CD1c-positive myeloid dendritic cell (primary cell): ENCODE measurements around the gene CSNK2A1.
"Not testable (repeated sequence)": the region's sequence is repeated elsewhere in the genome, so short reads cannot be mapped to it uniquely, and the experiment has no call there.

Experiments used
- DNase-seq: peaks from one replicate; pipeline ENCODE4 v3.0.0-alpha.2; 2016; ENCODE audit errors: extremely low spot score

The CSNK2A1 gene

DNA sequence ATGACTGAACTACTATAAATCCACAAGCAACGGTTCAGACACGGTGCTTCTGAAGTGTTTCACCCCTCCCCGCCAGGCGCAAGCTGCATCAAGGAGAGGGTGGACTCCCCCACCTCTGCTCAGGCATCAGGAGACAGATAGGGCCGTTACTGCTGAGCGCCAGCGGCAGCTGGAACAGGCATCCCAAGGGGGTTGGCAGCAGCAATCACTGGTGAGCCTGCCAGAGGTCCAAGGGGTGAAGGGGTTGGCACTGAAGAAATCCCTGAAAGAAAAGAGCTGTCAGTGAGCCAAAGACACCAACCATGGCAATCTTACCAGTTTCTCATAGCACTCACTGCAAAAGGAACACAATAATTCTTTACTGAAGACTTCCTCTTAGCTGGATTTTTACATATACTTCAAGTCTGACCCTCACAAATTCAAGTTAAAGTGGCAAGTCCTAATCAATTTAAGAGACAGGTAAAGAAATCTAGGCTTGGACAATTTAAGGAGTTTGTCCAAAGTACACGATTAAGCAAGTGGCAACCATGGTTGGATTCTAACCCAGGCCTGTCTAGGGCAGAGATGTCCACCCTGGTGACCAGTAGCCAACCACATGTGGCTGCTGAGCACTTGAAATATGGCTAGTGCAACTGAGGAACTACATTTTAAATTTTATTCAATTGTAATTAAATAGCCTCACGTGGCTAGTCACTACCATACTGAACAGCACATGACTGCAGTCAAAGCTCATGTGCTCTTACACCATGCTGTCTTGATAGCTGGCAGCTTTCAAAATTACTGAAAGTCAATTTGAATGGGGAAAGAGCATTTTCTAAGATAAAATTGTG, 59.6 kb downstream of the CSNK2A1 start:
- DNase-seq, result no peak

DNA sequence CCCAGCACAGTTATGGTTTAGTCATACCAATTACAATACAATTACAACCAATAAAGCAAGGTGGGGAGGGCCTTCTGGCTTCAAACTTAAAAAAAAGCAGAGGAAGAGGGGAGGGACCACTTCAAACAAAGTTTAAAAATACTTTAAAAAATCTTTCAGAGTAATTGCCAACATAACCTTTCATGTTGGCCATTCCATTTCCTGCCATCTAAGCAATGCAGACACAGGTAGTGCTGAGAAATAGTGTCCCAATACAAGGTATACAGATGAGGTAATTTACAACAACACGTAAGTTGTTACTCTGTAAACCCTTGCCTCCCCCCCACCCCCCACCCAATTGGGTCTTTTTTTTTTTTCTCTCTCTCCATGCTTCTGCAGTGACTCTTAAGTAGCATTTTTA, 62.4 kb downstream of the CSNK2A1 start:
- DNase-seq, result no peak

DNA sequence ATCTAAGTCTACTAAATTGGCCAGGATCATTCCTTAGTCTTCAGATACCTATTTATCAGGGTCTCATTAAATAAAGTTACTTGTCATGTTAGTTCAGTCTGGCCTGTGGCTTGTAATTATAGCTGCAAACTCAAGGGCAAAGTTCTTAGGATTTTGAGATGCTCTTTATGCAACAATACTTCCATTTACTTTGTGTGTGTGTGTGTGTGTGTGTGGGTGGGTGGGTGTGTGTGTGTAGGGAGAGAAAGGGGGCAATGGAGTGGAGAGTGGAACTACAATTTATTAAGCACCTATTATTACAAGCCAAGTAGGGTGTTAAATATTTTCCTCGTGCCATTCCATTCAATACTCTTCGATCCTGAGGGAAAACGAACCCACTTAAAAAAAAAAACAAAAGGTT, 63.5 kb downstream of the CSNK2A1 start:
- DNase-seq, result no peak

DNA sequence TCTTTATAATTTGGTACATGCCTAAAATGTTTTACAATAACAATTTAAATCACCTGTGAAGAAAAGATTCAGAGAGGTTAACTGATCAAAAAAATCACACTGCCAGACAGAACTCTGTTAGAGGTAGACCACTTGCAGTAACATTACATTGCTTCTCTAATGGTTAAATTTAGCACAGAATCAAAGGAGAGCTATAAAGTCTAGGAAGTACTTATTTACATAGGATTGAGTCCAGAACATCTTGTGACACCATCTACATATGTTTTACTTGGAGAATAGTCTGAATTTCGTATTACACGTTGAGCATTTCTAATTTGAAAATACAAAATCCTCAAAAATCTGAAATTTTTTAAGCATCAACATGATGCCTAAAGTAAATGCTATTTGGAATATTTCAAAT, 64.1 kb downstream of the CSNK2A1 start:
- DNase-seq, result no peak

DNA sequence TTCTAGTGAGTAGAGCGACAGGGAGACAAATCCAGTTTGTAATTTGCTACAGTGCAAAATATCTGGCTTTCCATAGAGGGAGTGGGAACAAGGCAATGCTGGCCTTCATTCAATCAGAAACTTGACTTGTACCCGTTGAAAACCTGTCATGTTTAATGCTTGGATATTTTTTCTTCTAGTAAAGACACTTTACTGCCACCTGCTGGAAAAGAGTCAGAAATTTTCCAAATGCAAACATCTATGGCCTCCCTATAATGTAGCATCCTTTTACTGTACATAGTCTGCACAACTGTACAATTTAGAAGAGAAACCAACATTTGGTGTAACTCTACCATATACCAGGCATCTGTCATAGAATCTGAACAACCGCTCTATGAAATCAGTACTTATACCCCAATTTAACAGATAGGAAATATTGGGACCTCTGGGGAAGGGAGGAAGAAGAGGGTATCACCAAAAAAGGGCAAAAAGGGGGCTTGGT, 64.6 kb downstream of the CSNK2A1 start:
- peak; percentile 77 for DNase-seq

DNA sequence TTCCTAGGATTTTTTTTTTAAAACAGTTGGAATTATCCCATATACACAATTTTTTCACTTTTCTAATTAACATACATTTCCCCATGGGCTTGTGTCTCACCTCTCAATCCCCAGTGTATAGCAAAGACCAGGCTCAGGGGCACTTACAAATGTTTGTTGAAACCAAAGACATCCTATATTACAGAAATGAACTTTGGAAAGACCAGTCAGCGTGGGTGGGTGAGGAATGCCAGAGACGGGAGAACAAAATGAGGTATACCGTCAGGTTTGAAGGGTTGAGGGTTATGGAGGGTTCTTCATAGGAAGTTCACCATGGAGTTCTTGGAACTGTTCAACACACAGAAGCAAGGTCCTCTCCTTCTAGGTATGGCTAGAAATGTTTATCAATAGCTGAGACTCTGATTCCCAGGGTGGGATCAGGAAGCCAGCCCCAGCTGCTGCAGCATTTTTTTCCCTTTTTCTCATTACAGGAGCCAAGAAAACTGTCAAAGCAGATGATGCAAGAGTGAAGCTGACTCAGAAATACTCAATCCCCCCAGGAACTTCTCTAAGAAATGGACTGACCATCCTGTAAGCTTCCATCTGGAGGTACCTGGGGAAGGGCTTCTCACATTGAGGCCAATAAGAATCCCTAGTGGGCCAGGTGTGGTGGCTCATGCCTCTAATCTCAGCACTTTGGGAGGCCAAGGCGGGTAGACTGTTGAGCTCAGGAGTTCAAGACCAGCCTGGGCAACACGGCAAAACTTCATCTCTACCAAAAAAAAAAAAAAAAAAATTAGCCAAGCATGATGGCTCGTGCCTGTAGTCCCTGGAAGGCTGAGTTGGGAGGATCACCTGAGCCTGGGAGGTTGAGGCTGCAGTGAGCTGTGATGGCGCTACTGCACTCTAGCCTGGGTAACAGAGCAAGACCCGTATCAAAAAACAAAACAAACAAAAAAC, 65.3 kb downstream of the CSNK2A1 start:
- no peak for DNase-seq

DNA sequence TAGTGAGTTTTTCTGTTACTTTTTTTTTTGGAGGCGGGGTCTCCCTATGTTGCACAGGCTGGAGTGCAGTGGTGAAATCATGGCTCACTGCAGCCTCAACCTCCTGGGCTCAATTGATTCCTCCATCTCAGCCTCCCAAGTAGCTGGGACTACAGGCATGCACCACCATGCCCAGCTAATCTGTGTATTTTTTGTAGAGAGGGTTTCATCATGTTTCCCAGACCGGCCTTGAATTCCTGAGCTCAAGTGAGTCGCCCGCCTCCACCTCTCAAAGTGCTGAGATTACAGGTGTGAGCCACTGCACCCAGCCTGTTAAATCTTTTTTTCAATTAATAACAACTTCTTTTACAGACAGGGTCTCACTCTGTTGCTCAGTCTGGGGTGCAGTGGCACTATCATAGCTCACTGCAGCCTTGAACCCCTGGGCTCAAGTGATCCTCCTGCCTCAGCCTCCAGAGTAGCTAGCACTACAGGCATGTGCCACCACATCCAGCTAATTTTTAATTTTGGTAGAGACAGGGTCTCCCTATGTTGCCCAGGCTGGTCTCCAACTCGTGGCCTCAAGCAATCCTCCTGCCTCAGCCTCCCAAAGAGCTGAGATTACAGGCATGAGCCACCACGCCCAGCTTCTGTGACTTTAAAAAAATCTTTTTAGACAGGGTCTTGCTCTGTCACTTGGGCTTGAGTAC, 66.9 kb downstream of the CSNK2A1 start:
- DNase-seq, result not testable (repeated sequence)

DNA sequence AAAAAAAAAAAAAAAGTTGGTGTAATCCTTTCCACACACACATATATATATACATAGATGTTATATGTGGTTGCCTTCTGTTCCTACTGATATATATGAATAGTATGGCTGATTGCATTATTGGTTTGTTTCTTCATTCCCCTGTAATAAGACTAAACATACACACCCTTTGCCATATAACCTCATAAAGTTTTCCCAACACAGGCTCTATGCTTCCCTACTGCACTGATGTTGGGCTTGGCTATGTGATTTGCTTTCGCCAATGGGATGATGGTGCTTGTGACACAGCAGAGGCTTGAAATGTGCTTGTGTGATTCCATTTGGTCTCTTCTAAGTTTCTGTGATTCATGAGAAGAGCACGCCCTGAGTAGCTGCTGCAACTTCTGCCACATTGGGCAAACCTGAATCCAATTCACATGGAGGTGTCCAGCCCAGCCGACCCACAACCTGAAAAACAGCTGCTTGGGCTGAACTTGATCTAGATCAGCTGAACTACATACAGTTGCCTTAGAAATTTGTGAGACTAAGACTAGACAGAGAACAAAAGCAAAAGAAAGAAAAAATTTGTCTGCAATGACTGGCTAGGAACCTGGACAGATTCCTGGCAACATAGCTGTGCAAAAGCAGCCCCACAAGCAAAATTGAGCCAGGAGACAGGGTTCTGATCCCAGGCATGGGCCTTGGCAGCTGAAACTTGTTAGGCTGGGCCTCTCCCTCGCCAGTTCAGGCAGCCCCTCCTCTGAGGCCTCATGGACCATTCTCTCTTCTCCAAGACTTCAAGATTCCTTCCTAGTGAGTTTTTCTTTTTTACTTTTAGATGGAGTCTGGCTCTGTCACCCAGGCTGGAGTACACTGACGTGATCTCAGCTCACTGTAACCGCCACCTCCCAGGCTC, 67.9 kb downstream of the CSNK2A1 start:
- no peak for DNase-seq

DNA sequence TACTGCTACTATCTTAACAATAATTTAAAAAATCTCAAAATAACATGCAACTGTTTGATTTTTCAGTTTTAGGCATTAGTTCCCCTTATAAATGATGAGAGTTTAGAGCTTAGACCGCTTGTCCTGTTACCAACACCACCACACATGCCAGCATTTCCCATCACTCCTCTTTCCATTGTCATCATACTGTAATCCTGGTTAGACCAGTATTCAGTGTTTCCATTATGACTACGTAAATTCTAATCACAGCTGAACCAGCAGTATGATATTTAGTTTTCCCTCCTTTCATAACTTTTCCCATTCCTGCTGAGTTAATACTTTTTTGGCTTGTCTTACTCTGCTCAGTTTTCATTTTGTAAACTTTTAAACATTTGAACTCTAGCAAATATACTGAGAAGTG, 69.0 kb downstream of the CSNK2A1 start:
- no peak for DNase-seq

DNA sequence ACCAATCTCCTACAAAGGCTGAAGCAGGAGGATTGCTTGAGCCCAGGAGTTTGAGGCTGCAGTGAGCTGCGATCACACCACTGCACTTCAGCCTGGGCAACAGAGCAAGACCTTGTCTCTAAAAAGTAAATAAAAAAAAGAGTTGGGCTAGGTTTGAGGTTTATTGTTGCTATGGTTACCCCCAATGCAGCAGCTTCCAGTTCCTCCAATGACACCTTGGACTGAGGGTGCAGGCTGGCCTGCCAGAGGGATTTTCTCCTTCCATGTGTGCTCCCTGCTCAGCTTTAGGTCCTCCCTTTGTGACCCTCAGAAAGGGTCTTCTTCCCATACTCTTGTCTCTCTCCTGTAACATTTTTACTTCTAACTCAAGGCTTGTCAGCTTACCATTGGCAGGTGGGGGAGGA, 70.7 kb downstream of the CSNK2A1 start:
- DNase-seq, result no peak

DNA sequence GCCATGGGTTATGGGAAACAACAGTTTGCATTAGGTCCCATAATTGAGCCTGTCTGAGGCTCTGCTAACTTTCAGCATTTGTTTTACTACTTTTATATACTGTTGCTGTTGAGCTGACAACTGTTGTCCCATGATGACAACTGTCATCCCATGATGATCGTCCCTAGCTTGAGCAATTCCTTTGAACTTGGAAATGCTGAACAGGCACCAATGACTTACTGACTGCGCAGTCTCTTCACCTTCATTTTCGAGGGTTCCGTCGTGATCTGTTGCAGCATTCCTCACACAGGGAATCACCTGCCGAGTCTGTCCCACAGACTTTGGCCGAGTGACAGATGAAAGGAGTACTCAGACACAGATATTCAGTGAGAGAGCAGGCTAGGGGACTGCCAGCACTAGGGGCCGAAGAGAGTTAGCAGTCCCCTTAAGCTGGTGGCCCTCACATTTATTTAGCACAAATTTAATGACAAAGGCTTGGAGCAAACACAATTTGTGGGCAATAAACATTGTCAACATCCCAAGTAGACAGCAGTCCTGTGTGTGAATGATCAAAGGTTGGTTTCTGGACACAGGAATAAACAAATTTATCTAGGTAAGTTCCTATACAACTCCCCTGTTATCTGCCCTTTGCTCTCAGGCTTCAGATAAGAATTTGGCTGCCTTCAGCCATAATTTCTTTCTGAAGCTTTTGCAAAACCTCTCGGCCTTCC, 71.3 kb downstream of the CSNK2A1 start:
- no peak for DNase-seq

DNA sequence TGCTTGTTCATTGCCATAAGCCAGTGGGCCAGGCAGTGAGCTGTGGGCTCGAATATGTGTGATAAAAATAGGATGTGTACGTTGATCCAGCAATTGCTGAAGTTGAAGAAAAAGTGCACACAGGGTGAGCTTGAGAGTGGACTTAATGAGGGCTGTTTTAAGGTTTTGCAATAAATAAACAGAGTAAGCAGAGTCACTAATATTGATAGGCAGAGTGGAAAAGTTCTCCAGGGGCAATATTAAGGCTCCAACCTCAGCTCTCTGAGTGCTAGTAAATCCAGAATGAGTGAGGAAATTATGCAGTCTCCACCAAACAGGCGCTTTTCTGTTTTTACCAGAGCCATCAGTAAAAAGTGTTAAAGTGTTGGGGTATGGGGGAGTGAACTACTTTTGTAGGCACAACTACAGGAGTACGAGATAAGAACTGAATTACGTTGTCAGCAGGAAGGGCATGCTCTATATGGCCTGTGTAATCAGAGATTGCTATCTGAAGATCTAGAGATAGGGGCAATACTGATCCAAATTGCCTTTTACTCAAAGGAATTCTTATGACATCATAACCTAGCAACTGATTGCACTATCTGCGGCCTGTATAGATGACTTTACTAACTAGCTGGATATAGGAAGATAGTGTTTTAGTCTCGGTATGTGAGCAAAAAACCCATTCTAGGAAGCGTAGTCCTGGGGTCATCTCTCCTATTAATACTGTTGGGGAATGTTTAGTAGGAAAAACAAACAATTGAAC, 73.7 kb downstream of the CSNK2A1 start:
- no peak for DNase-seq

DNA sequence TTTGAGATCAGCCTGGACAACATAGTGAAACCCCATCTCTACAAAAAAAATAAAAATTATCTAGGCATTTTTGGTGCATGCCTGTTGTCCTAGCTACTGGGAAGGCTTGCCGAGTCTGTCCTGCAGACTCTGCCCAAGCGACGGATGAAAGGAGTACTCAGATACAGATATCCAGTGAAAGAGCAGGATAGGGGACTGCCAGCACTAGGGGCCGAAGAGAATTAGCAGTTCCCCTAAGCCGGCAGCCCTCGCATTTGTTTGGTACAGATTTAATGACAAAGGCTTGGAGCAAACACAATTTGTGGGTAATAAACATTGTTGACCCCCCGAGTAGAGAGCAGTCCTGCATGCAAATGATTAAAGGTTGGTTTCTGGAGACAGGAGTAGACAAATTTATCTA, 75.8 kb downstream of the CSNK2A1 start:
- DNase-seq, result no peak

DNA sequence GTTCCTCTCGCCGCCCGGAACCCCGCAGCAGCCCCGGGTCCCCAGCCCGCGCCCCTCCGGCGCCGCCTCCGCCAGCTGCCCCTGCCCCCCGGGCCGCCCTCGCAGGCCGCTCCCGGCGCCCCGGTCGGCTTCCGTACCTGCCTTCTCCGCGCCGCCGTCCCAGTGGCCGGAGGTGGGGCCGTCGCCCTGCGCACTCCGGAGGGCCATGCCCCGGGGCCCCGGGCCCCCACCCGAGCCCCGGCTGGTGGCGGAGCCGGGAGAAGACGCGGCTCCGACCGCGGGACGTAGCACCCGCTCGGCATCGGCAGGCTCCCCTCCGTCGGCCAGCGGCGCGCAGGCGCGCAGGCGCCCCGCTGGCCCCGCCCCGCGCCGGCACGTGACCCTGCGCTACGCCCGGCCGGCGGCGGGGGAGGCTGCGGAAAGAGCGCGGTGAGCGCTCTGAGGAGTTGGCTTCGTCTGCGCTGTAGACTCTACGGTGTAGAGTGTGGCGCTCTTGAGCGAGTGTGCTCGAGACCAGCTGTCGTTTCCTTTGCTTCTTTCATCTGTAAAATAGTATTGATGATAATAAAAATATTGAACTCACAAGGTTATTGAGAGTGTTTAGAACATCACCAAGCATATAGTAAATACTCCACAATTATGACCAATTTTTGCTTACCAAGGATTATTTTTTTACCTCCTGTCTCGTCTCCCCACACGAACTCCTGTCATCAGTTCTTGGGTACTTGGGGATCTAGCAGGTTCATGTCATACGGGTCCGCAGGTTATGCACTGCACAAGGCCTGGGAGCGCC, 81.2 kb downstream of the CSNK2A1 start, which contains the start of gene TBC1D20:
Gene TBC1D20, minus strand, starts transcription at position 335 of the 793 bp plus-strand sequence. Its CDS starts 128 bp downstream, at position 207.
- peak; percentile 94 for DNase-seq

DNA sequence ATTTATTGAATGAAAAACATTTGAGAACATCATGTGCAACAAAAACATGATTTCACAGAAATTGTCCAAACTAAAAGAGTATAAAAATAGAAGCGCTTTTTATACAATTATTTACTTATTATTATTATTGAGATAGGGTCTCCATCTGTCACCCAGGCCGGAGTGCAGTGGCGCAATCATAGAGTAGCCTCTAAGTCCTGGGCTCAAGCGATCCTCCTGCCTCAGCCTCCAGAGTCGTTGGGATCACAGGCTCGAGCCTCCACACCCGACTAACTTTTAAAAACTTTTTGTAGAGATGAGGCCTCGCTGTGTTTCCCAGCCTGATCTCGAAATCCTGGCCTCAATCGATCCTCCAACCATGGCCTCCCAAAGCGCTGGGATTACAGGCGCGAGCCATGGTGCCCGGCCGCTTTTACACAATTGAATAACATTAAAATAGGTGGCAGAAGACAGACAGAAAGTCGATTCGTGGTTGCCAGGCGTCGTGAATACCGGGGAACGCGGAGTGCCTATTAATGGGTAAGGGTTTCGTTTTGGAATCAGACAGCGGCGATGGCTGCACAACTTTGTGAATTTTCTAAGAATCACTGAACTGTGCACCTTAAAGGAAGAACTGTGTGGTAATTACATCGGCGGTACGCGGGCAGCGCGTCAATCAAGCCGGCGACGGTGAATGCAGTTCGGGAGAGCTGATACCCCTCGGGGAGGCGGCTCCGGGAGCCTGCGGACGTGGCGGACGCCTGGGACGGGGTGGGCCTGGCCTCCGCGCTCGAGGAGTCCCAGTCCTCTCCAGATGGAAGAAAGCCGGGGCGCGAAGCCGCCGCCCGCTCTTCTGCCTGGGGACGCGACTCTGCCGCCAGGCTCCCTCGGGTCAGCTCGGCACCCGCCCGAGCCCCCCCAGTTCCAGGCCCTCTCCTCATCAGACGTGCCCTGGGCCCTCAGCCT, 82.1 kb downstream of the CSNK2A1 start:
- DNase-seq, result peak; percentile 26

DNA sequence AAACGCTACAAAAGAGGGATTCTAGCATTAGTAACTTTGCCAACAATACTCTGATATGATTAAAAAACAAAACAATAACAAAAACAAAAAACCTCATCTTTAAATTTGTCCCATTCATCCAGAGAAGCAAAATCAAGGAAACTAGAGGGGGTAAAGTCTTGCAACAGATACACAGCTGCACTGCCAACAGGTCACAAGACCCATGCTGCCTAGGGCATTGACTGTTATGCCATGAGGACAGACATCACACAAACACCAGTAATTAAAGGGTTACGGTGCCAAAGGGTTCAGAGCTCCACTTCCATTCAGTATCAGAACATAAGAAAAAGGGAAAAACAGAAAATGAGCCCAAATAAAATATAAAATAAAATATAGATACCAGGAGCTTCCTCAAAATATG, 82.9 kb downstream of the CSNK2A1 start:
- DNase-seq, result peak; percentile 35

DNA sequence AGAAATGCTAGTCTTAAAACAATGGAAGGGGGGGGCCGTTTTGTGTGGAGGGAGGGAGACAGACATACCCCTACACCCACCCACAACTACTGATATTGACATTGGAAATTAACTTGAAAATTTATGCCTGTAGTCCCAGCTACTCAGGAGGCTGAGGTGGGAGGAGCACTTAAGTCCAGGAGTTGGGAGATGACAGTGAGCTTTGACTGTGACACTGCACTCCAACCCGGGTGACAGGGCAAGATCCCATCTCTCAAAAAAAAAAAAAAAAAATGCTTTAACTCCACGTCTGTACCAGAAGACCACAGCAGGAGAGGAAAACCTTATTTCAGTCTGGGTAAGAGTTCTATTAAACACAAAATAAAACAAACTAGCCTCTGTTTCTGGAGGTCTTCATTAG, 83.4 kb downstream of the CSNK2A1 start:
- DNase-seq, result no peak

DNA sequence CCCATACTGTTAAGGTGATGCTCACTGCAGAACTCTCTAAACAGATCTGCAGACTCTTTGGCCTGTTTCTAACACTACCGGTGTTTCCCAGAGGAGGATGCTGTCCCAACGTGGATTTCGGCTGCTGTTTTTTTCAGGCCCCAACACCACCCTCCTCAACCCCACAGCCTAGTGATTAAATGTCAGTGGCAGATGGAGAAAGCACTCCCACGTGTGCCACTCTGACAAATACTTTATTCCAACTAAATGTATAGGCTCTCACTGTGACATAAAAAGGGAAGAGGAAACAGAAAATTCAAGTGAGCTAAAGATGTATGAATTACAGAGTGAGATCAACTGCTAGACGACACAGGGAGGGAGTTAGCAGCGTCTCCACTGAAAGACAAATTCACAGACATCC, 84.8 kb downstream of the CSNK2A1 start:
- DNase-seq, result peak; percentile 38
